ENCODE results near the gene CD58. TPM values are rescaled to one million over a fixed set of nuclear protein-coding genes. Genes with fewer than 3 reads are reported as not detected.

Gene CD58
- total and polyA plus RNA-seq, 9 of the 15 experiments (the other 6 are each of a cell fraction or from before 2014, with no cell fraction given): 18.1 to 113 (median 37.4) TPM

- ATAC-seq: peak; percentile 92
- Histone ChIP-seq H4K20me1 (replicated peaks; ENCODE audit: control insufficient read depth, insufficient read depth, low read length) (no peaks in the 10 kb centered on the region), H2AFZ (ENCODE audit: low read depth, low read length) (0 out of 2 replicates have a peak overlapping the region, but pooled peaks have one; percentile 42), H3K9me1 (ENCODE audit: control insufficient read depth, insufficient read depth, low read length) (no peaks in the 10 kb centered on the region), H3K27me3 (ENCODE audit: control insufficient read depth in 2 of 2, insufficient read depth in 2 of 2, low read length in 2 of 2) (no peaks in the 10 kb centered on the region), H3K36me3 (ENCODE audit: control insufficient read depth, insufficient read depth, low read length) (no peaks in the 10 kb centered on the region), H3K4me3 (no peak overlapping the region), H3K9ac (ENCODE audit: insufficient read depth in 1 of 2, low read depth in 2 of 2, low read length in 2 of 2) (no peak overlapping the region), H3K9me3 (replicated peaks; ENCODE audit: control insufficient read depth, insufficient read depth, low read depth, low read length) (no peaks in the 10 kb centered on the region), H3K4me1 (replicated peaks in 1 of 2; ENCODE audit: control insufficient read depth in 2 of 2, insufficient read depth in 2 of 2, low read length in 2 of 2) (peaks cover 24 to 25% of the 10 kb centered on the region in 2 experiments; a peak in 4 of 5 replicates), H3K4me2 (ENCODE audit: insufficient read depth, low read length) (peak overlapping the region; percentile 57), H3K27ac (ENCODE audit: extremely low read depth, low read depth, low read length) (no peak overlapping the region), H3K79me2 (ENCODE audit: control insufficient read depth, insufficient read depth, low read length) (no peaks in the 10 kb centered on the region)
- no TSS peak for BruUV-seq (replicated peaks)
- ChIA-PET POLR2A (interaction anchor here (2.8 kb wide), 1 partner anchor 9 kb away, joined by 13 read pairs; no protein-coding TSS in a partner anchor), CTCF (ENCODE audit: low intra/inter-chr PET ratio) (no interaction called here)
- WGBS (ENCODE audit: insufficient coverage, low coverage, missing lambda C conversion rate): 10% methylated on average over 3 of the region's 3 CpGs
- peak; percentile 40 to 86 (median 65) for DNase-seq (ENCODE audit: extremely low read depth in 1 of 4, low spot score in 3 of 4)
- in situ Hi-C loops (cut with MboI) (no loop called here), intact Hi-C loops (cut with micrococcal nuclease) (loop anchor here (5.0 kb wide), 1 partner anchor 59 kb away; no protein-coding TSS in a partner anchor)
- FAIRE-seq: peak; percentile 95
- TF ChIP-seq MNT (conservative IDR thresholded peaks at IDR 0.05): peak; percentile 67 to 85
- TF ChIP-seq TCF3 (CRISPR knock-in tag; IDR thresholded peaks at IDR 0.05): peak; percentile 79
- TF ChIP-seq EP300 (IDR thresholded peaks at IDR 0.05; ENCODE audit: low read length): peak; percentile 63
- peak; percentile 45 for TF ChIP-seq CXXC5 (CRISPR knock-in tag; IDR thresholded peaks at IDR 0.05)
- peak; percentile 45; the same call in 1 of the 2 replicates for TF ChIP-seq ZNF766 (CRISPR knock-in tag; conservative IDR thresholded peaks at IDR 0.05)
- peak; percentile 74 for TF ChIP-seq MTA3 (IDR thresholded peaks at IDR 0.05; ENCODE audit: borderline replicate concordance)
- peak in 1 of 2 experiments; percentile 76; a peak in 1 of 3 replicates for TF ChIP-seq CBX3 (IDR thresholded peaks at IDR 0.05; ENCODE audit: borderline replicate concordance in 1 of 2, low read length in 2 of 2)
- TF ChIP-seq ATF7 (IDR thresholded peaks at IDR 0.05): peak; percentile 96
- TF ChIP-seq MYNN (IDR thresholded peaks at IDR 0.05): peak; percentile 45; the same call in 1 of the 2 replicates
- no peak for TF ChIP-seq MYNN (CRISPR knock-in tag; IDR thresholded peaks at IDR 0.05)
- TF ChIP-seq E2F6 (IDR thresholded peaks at IDR 0.05; ENCODE audit: borderline replicate concordance in 1 of 2, extremely low read depth in 1 of 2, insufficient read depth in 1 of 2, insufficient read length in 1 of 2, low read depth in 1 of 2, low read length in 1 of 2, poor library complexity in 1 of 2, severe bottlenecking in 1 of 2): peak; percentile 40 to 54
- peak; percentile 87 for TF ChIP-seq DPF2 (IDR thresholded peaks at IDR 0.05)
- TF ChIP-seq CBX5 (IDR thresholded peaks at IDR 0.05; ENCODE audit: borderline replicate concordance, low read depth): no peak
- TF ChIP-seq EGR1 (conservative IDR thresholded peaks at IDR 0.05): no peak
- peak; percentile 21; the same call in 1 of the 2 replicates for TF ChIP-seq ZKSCAN1 (IDR thresholded peaks at IDR 0.05; ENCODE audit: low read depth, low read length)
- peak; percentile 54; the same call in 1 of the 2 replicates for TF ChIP-seq ATF2 (CRISPR knock-in tag; IDR thresholded peaks at IDR 0.05)
- TF ChIP-seq MLLT1 (IDR thresholded peaks at IDR 0.05): peak in 1 of 2 experiments; percentile 42; a peak in 1 of 4 replicates
- 0 out of 2 replicates have a peak, but pooled peaks have one; percentile 35 for TF ChIP-seq TRIM28 (IDR thresholded peaks at IDR 0.05)
These were observed 94.5 kb downstream of the CD58 start for GRCh38 chr1:116476321-116476720.
